Measurements from ENCODE around the gene RAP1GAP2. TPM values are rescaled to one million over a fixed set of nuclear protein-coding genes. Genes with fewer than 3 reads are reported as not detected.

The RAP1GAP2 gene
- total and polyA plus RNA-seq, 7 donors = 4.8 to 14.7 (median 12.5) TPM

GRCh38 chr17:2847381-2848333, 51.4 kb downstream of the RAP1GAP2 start:
- 50 to 83% methylated on average over 17 of the region's 17 CpGs for WGBS, 2 donors
- Histone ChIP-seq H3K36me3 (no peaks in the 10 kb centered on the region), H3K4me1 (peaks cover 0 to 22% (median 10%) of the 10 kb centered on the region in 4 donors), H3K4me3 (no peak overlapping the region), H3K9me3 (no peaks in the 10 kb centered on the region), H3K27ac (peak overlapping the region in 2 of 4 donors; percentile 19 to 22), H3K27me3 (no peaks in the 10 kb centered on the region)
- intact Hi-C loops (cut with DNase I) = loop anchor here (2.0 kb wide), 1 partner anchor 135 kb away; no protein-coding TSS in a partner anchor
- DNase-seq = no peak
- TF ChIP-seq EP300 (IDR thresholded peaks at IDR 0.05) (no peak), POLR2A (IDR thresholded peaks at IDR 0.05) (no peak), CTCF (IDR thresholded peaks at IDR 0.05) (no peak), POLR2AphosphoS5 (IDR thresholded peaks at IDR 0.05) (no peak)

- no peak for DNase-seq
- H3K27me3 ChIP-seq = no peaks in the 10 kb centered on the region
- no peak overlapping the region for H3K4me3 ChIP-seq
- H3K27ac ChIP-seq = peak overlapping the region in 3 of 4 donors; percentile 54 to 69 (median 68)
- no peak for TF ChIP-seq POLR2AphosphoS5 (IDR thresholded peaks at IDR 0.05)
- no peak for TF ChIP-seq POLR2A (IDR thresholded peaks at IDR 0.05)
- intact Hi-C loops (cut with DNase I) = loop anchor here (2.0 kb wide), 1 partner anchor 134 kb away; no protein-coding TSS in a partner anchor
- H3K36me3 ChIP-seq = no peaks in the 10 kb centered on the region
- H3K4me1 ChIP-seq = peaks cover 0 to 29% (median 17%) of the 10 kb centered on the region in 4 donors
- H3K9me3 ChIP-seq = no peaks in the 10 kb centered on the region
- 66 to 68% methylated on average over 13 of the region's 13 CpGs for WGBS, 2 donors
Measured at GRCh38 chr17:2849327-2849670, 53.1 kb downstream of the RAP1GAP2 start.

GRCh38 chr17:2850991-2851390, 54.8 kb downstream of the RAP1GAP2 start:
- WGBS, 2 donors = 71 to 76% methylated on average over 6 of the region's 6 CpGs
- Histone ChIP-seq H3K36me3 (no peaks in the 10 kb centered on the region), H3K27ac (peak overlapping the region in 2 of 4 donors; percentile 25 to 88), H3K27me3 (no peaks in the 10 kb centered on the region), H3K4me3 (no peak overlapping the region), H3K4me1 (peaks cover 0 to 40% (median 26%) of the 10 kb centered on the region in 4 donors), H3K9me3 (no peaks in the 10 kb centered on the region)
- intact Hi-C loops (cut with DNase I) = no loop called here
- no peak for TF ChIP-seq EP300 (IDR thresholded peaks at IDR 0.05)
- DNase-seq = no peak

GRCh38 chr17:2851615-2852014, 55.4 kb downstream of the RAP1GAP2 start:
- Histone ChIP-seq H3K4me1 (peaks cover 0 to 40% (median 26%) of the 10 kb centered on the region in 4 donors), H3K9me3 (no peaks in the 10 kb centered on the region), H3K4me3 (no peak overlapping the region), H3K27ac (peak overlapping the region in 2 of 4 donors; percentile 83 to 88), H3K36me3 (no peaks in the 10 kb centered on the region), H3K27me3 (no peaks in the 10 kb centered on the region)
- WGBS, 2 donors = 73 to 80% methylated on average over 4 of the region's 4 CpGs
- DNase-seq = no peak
- TF ChIP-seq CTCF (IDR thresholded peaks at IDR 0.05) = no peak
- TF ChIP-seq POLR2AphosphoS5 (IDR thresholded peaks at IDR 0.05) = no peak
- intact Hi-C loops (cut with DNase I) = loop anchor here (1.0 to 2.0 kb wide), 3 partner anchors 115 to 153 kb away; no protein-coding TSS in a partner anchor

GRCh38 chr17:2852221-2852620, 56.0 kb downstream of the RAP1GAP2 start:
- 27 to 48% methylated on average over 6 of the region's 6 CpGs for WGBS, 2 donors
- peak overlapping the region; percentile 77 to 89 (median 86) for H3K27ac ChIP-seq

More at GRCh38 chr17:2852221-2852620, 56.0 kb downstream of the RAP1GAP2 start:
- no peaks in the 10 kb centered on the region for H3K27me3 ChIP-seq
- TF ChIP-seq CTCF (IDR thresholded peaks at IDR 0.05) = no peak
- TF ChIP-seq POLR2AphosphoS5 (IDR thresholded peaks at IDR 0.05) = no peak
- no peak for TF ChIP-seq POLR2A (IDR thresholded peaks at IDR 0.05)
- no peak for TF ChIP-seq EP300 (IDR thresholded peaks at IDR 0.05)
- intact Hi-C loops (cut with DNase I) = loop anchor here (1.0 to 2.0 kb wide), 3 partner anchors 115 to 152 kb away; no protein-coding TSS in a partner anchor
- H3K36me3 ChIP-seq = no peaks in the 10 kb centered on the region
- no peak for DNase-seq
- H3K9me3 ChIP-seq = no peaks in the 10 kb centered on the region
- H3K4me1 ChIP-seq = peaks cover 0 to 40% (median 26%) of the 10 kb centered on the region in 4 donors
- H3K4me3 ChIP-seq = no peak overlapping the region

Measured in sigmoid colon (tissue), 7 donors.